ENCODE results near the gene VAPA. TPM values are rescaled to one million over a fixed set of nuclear protein-coding genes. Genes with fewer than 3 reads are reported as not detected.

Gene VAPA
- total and polyA plus RNA-seq, 2 donors (not counting 3 experiments of a cell fraction or from before 2014, with no cell fraction given): 105 to 163 TPM

GRCh38 chr18:9992973-9993520 lies 79.2 kb downstream of the VAPA start:
- Histone ChIP-seq H3K4me2 (ENCODE audit: insufficient read depth, low read length) (no peak overlapping the region), H3K9me1 (replicated peaks; ENCODE audit: control insufficient read depth, extremely low read depth, insufficient read depth, low read length) (no peaks in the 10 kb centered on the region), H3K9ac (replicated peaks; ENCODE audit: extremely low read depth, insufficient read depth, low read length) (no peak overlapping the region), H2AFZ (ENCODE audit: low read depth, low read length) (no peak overlapping the region), H3K79me2 (ENCODE audit: control insufficient read depth, insufficient read depth, low read length) (no peaks in the 10 kb centered on the region), H3K36me3 (ENCODE audit: control insufficient read depth in 2 of 2, extremely low read depth in 1 of 2, insufficient read depth in 2 of 2, low read length in 2 of 2) (no peaks in the 10 kb centered on the region), H3K9me3 (replicated peaks; ENCODE audit: control insufficient read depth, insufficient read depth, low read length) (no peaks in the 10 kb centered on the region), H3K27me3 (ENCODE audit: control insufficient read depth in 2 of 2, insufficient read depth in 2 of 2, low read length in 2 of 2) (peaks cover 10 to 20% of the 10 kb centered on the region in 2 experiments), H4K20me1 (replicated peaks; ENCODE audit: control insufficient read depth, extremely low read depth, insufficient read depth, low read length) (no peaks in the 10 kb centered on the region), H3K27ac (ENCODE audit: insufficient read depth, low read depth, low read length) (no peak overlapping the region), H3K4me1 (ENCODE audit: control insufficient read depth, extremely low read depth, insufficient read depth, low read length) (no peaks in the 10 kb centered on the region), H3K4me3 (replicated peaks in 1 of 3; ENCODE audit: insufficient read depth in 1 of 3, low read depth in 1 of 3, low read length in 3 of 3) (no peak overlapping the region)
- ChIA-PET CTCF (interaction anchor here (1.1 kb wide), 1 partner anchor 13 kb away, joined by 3 read pairs; no protein-coding TSS in a partner anchor), POLR2A (no interaction called here)
- intact Hi-C loops (cut with micrococcal nuclease) (no loop called here), dilution Hi-C loops (cut with MboI; ENCODE audit: extremely low pct_ligation_motif_present, low sequenced_read_pairs) (loop anchor here (25.0 kb wide), 1 partner anchor 519 kb away; no protein-coding TSS in a partner anchor)
- DNase-seq (ENCODE audit: low read depth, low spot score) (no peak), FAIRE-seq (no peak)
- BruUV-seq (replicated peaks): no TSS peak
- TF ChIP-seq POLR2A (IDR thresholded peaks at IDR 0.05; ENCODE audit: low read depth, low read length): no peak
- no peak for TF ChIP-seq MYC (IDR thresholded peaks at IDR 0.05; ENCODE audit: low read depth, low read length)
- TF ChIP-seq CTCF (IDR thresholded peaks at IDR 0.05; ENCODE audit: extremely low read depth in 1 of 2, insufficient read depth in 1 of 2, low read depth in 1 of 2, low read length in 2 of 2): no peak
- TF ChIP-seq POLR2AphosphoS5 (IDR thresholded peaks at IDR 0.05; ENCODE audit: insufficient read depth, low read depth, low read length): no peak
- TF ChIP-seq MAX (IDR thresholded peaks at IDR 0.05; ENCODE audit: insufficient read depth, insufficient read length): no peak
- TF ChIP-seq GATA2 (IDR thresholded peaks at IDR 0.05; ENCODE audit: insufficient read depth, insufficient read length, low read depth, low read length): no peak
